K562 (cell line): ENCODE data around the gene PDHX. TPM values are rescaled to one million over a fixed set of nuclear protein-coding genes. Genes with fewer than 3 reads are reported as not detected.
A peak's percentile ranks its signal among the peaks of the same experiment; 100 is the strongest.

Source experiments
- CCNT2 ChIP-seq: IDR thresholded peaks from 2 replicates; pipeline ENCODE4 v1.6.1; 2011; ENCODE audit warnings: borderline replicate concordance, low read depth, mild to moderate bottlenecking, moderate library complexity, mixed read lengths, low read length; ENCODE audit not compliant: insufficient read length; ENCODE audit errors: extremely low read depth
- FOXO4 ChIP-seq: fragments of 450-650 bp; formaldehyde crosslinking; IDR thresholded peaks from 2 replicates; pipeline ENCODE4 v1.4.0; 2020; ENCODE audit warnings: mild to moderate bottlenecking, moderate library complexity
- NR2C1 ChIP-seq, 2 experiments: fragments of 450-650 bp; IDR thresholded peaks; 2 replicates each; pipeline ENCODE4 v1.6.1; 2017; ENCODE audit warnings: mild to moderate bottlenecking in 2 of 2, antibody characterized with exemption in 1 of 2, inconsistent platforms in 1 of 2, missing compliant biosample characterization in 1 of 2, missing genetic modification characterization in 1 of 2
- PHF21A ChIP-seq: fragments of 450-650 bp; IDR thresholded peaks from 2 replicates; pipeline ENCODE4 v1.6.1; 2017; ENCODE audit warnings: low read depth, borderline replicate concordance
- POU5F1 ChIP-seq: fragments of 150-350 bp; IDR thresholded peaks from 2 replicates; pipeline ENCODE4 v1.6.1; 2014; ENCODE audit warnings: borderline replicate concordance, low read length, low read depth, mild to moderate bottlenecking; ENCODE audit not compliant: partially characterized antibody
- RNF2 ChIP-seq: sonication (generic); IDR thresholded peaks from 2 replicates; pipeline ENCODE4 v1.6.1; 2016
- TAL1 ChIP-seq: fragments of 450-650 bp; IDR thresholded peaks from 2 replicates; pipeline ENCODE4 v1.6.1; 2016; ENCODE audit warnings: mild to moderate bottlenecking
- TARDBP ChIP-seq: fragments of 450-650 bp; IDR thresholded peaks from 2 replicates; pipeline ENCODE4 v1.6.1; 2016
- UBTF ChIP-seq, 2 experiments: IDR thresholded peaks; 2 replicates each; pipeline ENCODE4 v1.6.1; 2012; ENCODE audit warnings: improper control_type of control experiment in 2 of 2, low read depth in 2 of 2, low read length in 2 of 2, borderline replicate concordance in 1 of 2
- ZBTB11 ChIP-seq, 3 experiments: fragments of 200-800 bp in 1 of 3; fragments of 250-450 bp in 1 of 3; fragments of 450-650 bp in 1 of 3; sonication (Bioruptor Pico) in 1 of 3; sonication (Bioruptor generic) in 1 of 3; formaldehyde crosslinking in 1 of 3; IDR thresholded peaks; 2 replicates each; pipeline versions ENCODE4 v1.6.1 to v1.8.0; 2016 to 2022; ENCODE audit warnings: mild to moderate bottlenecking in 2 of 3, missing genetic modification characterization in 2 of 3, missing compliant biosample characterization in 1 of 3, moderate library complexity in 1 of 3
- ZNF518B ChIP-seq: fragments of 250-450 bp; sonication (Bioruptor Pico); IDR thresholded peaks from 2 replicates; pipeline ENCODE4 v1.5.0; 2021; ENCODE audit warnings: mild to moderate bottlenecking, moderate library complexity
- ZNF639 ChIP-seq, 2 experiments: fragments of 200-800 bp in 1 of 2; sonication (Bioruptor generic) in 1 of 2; sonication (generic) in 1 of 2; formaldehyde crosslinking in 1 of 2; IDR thresholded peaks in 1 of 2; conservative IDR thresholded peaks in 1 of 2; 2 replicates each; pipeline versions ENCODE4 v1.5.0 to v1.6.1; 2016 to 2020; ENCODE audit warnings: missing compliant biosample characterization in 1 of 2, missing genetic modification characterization in 1 of 2, missing genetic modification reagents in 1 of 2
- ZNF717 ChIP-seq: fragments of 250-450 bp; sonication (Bioruptor Pico); IDR thresholded peaks from 2 replicates; pipeline ENCODE4 v1.5.0; 2021
- polyA plus RNA-seq, 8 experiments: library from polyadenylated mRNA; depleted of rRNA in 4 of 8; stranded (reverse) in 5 of 8; unstranded in 3 of 8; fragments of >200 nt; fragmentation: Nextera tagmentation in 2 of 8; fragmentation: Illumina TruSeq in 1 of 8; extraction: Ambion mirVana in 2 of 8; extraction: Trizol in 1 of 8; gene quantifications; 2 replicates each; pipeline versions ENCODE4 v1.2.1 to v1.2.3, GENCODE V29; 2011 to 2014; ENCODE audit warnings: inconsistent platforms in 1 of 8, missing spikeins in 1 of 8
- total RNA-seq, 7 experiments: library from RNA; depleted of rRNA in 6 of 7; stranded (reverse); fragments of >200 nt in 6 of 7; fragmentation: Illumina TruSeq in 2 of 7; extraction: Trizol in 2 of 7; gene quantifications; 2 replicates each; pipeline versions ENCODE4 v1.2.1 to v1.2.3, GENCODE V29; 2011 to 2021; ENCODE audit warnings: low replicate concordance in 1 of 7

Gene PDHX
- total and polyA plus RNA-seq, 9 of the 15 experiments (the other 6 are each of a cell fraction or from before 2014, with no cell fraction given), result 20.8 to 43.5 (median 31.2) TPM

- TF ChIP-seq ZNF518B (CRISPR knock-in tag), result no peak
- TF ChIP-seq UBTF (IDR thresholded peaks at IDR 0.05; ENCODE audit: borderline replicate concordance in 1 of 2, low read depth in 2 of 2, low read length in 2 of 2), result peak in 1 of 2 experiments; percentile 76; a peak in 1 of 4 replicates
- TF ChIP-seq RNF2, result 0 out of 2 replicates have a peak, but pooled peaks have one; percentile 29
- TF ChIP-seq ZNF639 (CRISPR knock-in tag; conservative IDR thresholded peaks at IDR 0.05 in 1 of 2, IDR thresholded peaks at IDR 0.05 in 1 of 2), result 0 out of 4 replicates have a peak, but pooled peaks of 1 of the 2 experiments have one; percentile 9
- TF ChIP-seq ZNF717, result no peak
- TF ChIP-seq PHF21A, result no peak
- TF ChIP-seq TARDBP, result 0 out of 2 replicates have a peak, but pooled peaks have one; percentile 12
- peak; percentile 37 for TF ChIP-seq CCNT2
- no peak for TF ChIP-seq POU5F1
- TF ChIP-seq FOXO4 (CRISPR knock-in tag), result no peak
- TF ChIP-seq ZBTB11 (CRISPR knock-in tag; IDR thresholded peaks at IDR 0.05), result 0 out of 6 replicates have a peak, but pooled peaks of 1 of the 3 experiments have one; percentile 54
- TF ChIP-seq NR2C1 (IDR thresholded peaks at IDR 0.05), result no peak
- TF ChIP-seq NR2C1 (tag; IDR thresholded peaks at IDR 0.05), result peak; percentile 4; the same call in 1 of the 2 replicates
- TF ChIP-seq TAL1, result peak; percentile 55
These were observed 114.3 kb downstream of the PDHX start (continued) for GRCh38 chr11:35030716-35031213.
